ENCODE data around the gene GRID1. TPM values are rescaled to one million over a fixed set of nuclear protein-coding genes. Genes with fewer than 3 reads are reported as not detected.

GRID1 gene
- polyA plus RNA-seq, 1 donor (not counting 4 experiments of a cell fraction or from before 2014, with no cell fraction given) = 0.01 TPM

GRCh38 chr10:86232644-86233043, 134.0 kb downstream of the GRID1 start:
- Histone ChIP-seq H3K27ac (ENCODE audit: control insufficient read depth, insufficient read depth, low read length) (no peak overlapping the region), H3K9ac (ENCODE audit: control insufficient read depth, extremely low read depth, insufficient read depth, low read length) (no peak overlapping the region), H3K4me3 (ENCODE audit: control insufficient read depth in 2 of 3, extremely low read depth in 1 of 3, insufficient read depth in 2 of 3, low read depth in 1 of 3, low read length in 3 of 3) (no peak overlapping the region), H3K4me2 (ENCODE audit: control insufficient read depth, extremely low read depth, insufficient read depth, low read depth, low read length) (no peak overlapping the region), H4K20me1 (ENCODE audit: control insufficient read depth, extremely low read depth, insufficient read depth, low read length) (no peaks in the 10 kb centered on the region), H3K9me1 (ENCODE audit: control insufficient read depth, extremely low read depth, insufficient read depth, low read length) (no peaks in the 10 kb centered on the region), H3K4me1 (ENCODE audit: control insufficient read depth, extremely low read depth, insufficient read depth, low read length) (no peaks in the 10 kb centered on the region), H3K27me3 (ENCODE audit: control insufficient read depth, extremely low read depth, insufficient read depth, low read length) (no peaks in the 10 kb centered on the region), H3K36me3 (ENCODE audit: control insufficient read depth in 2 of 2, extremely low read depth in 1 of 2, insufficient read depth in 2 of 2, low read length in 2 of 2) (no peaks in the 10 kb centered on the region), H3K9me3 (ENCODE audit: control insufficient read depth, low read depth, low read length) (no peaks in the 10 kb centered on the region), H3K79me2 (ENCODE audit: control insufficient read depth, insufficient read depth, low read length) (no peaks in the 10 kb centered on the region), H2AFZ (ENCODE audit: control insufficient read depth, low read length) (no peak overlapping the region)
- dilution Hi-C loops (cut with MboI; ENCODE audit: extremely low pct_ligation_motif_present, low sequenced_read_pairs) = no loop called here
- TF ChIP-seq EZH2 (IDR thresholded peaks at IDR 0.05; ENCODE audit: low read length) = no peak
- TF ChIP-seq, protein P1, sequence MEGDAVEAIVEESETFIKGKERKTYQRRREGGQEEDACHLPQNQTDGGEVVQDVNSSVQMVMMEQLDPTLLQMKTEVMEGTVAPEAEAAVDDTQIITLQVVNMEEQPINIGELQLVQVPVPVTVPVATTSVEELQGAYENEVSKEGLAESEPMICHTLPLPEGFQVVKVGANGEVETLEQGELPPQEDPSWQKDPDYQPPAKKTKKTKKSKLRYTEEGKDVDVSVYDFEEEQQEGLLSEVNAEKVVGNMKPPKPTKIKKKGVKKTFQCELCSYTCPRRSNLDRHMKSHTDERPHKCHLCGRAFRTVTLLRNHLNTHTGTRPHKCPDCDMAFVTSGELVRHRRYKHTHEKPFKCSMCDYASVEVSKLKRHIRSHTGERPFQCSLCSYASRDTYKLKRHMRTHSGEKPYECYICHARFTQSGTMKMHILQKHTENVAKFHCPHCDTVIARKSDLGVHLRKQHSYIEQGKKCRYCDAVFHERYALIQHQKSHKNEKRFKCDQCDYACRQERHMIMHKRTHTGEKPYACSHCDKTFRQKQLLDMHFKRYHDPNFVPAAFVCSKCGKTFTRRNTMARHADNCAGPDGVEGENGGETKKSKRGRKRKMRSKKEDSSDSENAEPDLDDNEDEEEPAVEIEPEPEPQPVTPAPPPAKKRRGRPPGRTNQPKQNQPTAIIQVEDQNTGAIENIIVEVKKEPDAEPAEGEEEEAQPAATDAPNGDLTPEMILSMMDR (optimal IDR thresholded peaks at IDR 0.05 in 1 of 3, IDR thresholded peaks at IDR 0.05 in 1 of 3, conservative IDR thresholded peaks at IDR 0.05 in 1 of 3; ENCODE audit: extremely low read depth in 1 of 3, insufficient read depth in 2 of 3, low read length in 3 of 3) = no peak
- DNase-seq (ENCODE audit: low read depth, low spot score) = no peak
- FAIRE-seq = no peak

DNA sequence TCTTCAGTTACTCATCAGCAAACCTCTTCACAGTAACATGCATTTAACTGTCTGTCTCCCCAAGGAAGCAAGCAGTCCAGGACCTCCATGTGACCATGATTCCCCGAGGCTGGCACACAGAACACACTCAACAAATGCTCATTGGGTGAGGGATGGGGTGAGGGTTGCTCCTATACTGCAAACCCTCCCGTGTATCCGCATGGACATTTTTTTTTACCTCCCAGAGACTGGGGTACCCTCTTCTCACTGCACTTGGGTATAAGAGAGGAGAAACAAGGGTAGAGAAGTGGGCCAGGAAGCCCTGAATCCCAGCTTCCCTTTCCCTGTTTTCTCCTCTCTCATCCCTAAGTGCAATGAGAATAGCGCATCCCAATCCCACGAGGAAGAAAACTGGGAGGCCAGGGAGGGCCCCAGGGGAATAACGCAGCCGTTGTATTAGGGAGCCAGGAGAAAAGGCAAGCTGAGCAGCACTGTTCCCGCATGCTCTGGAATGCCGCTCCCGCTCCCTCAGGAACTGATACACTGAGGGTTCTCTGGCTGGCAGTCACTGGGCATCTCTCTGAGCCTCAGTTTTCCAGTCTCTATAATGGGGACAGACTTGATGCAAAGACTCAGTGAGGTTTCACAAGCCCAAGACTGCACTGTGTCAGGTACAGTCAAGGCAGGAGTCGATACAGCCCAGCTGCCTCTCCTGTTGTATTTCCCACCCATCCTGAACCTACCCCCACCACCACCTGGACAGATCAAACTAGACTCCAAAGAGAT, 134.6 kb downstream of the GRID1 start:
- Histone ChIP-seq H2AFZ (ENCODE audit: control insufficient read depth, low read length) (no peak overlapping the region), H3K79me2 (ENCODE audit: control insufficient read depth, insufficient read depth, low read length) (no peaks in the 10 kb centered on the region), H3K4me1 (ENCODE audit: control insufficient read depth, extremely low read depth, insufficient read depth, low read length) (no peaks in the 10 kb centered on the region), H4K20me1 (ENCODE audit: control insufficient read depth, extremely low read depth, insufficient read depth, low read length) (no peaks in the 10 kb centered on the region), H3K9me3 (ENCODE audit: control insufficient read depth, low read depth, low read length) (no peaks in the 10 kb centered on the region), H3K27ac (ENCODE audit: control insufficient read depth, insufficient read depth, low read length) (no peak overlapping the region), H3K4me3 (ENCODE audit: control insufficient read depth in 2 of 3, extremely low read depth in 1 of 3, insufficient read depth in 2 of 3, low read depth in 1 of 3, low read length in 3 of 3) (no peak overlapping the region), H3K36me3 (ENCODE audit: control insufficient read depth in 2 of 2, extremely low read depth in 1 of 2, insufficient read depth in 2 of 2, low read length in 2 of 2) (no peaks in the 10 kb centered on the region), H3K4me2 (ENCODE audit: control insufficient read depth, extremely low read depth, insufficient read depth, low read depth, low read length) (no peak overlapping the region), H3K9ac (ENCODE audit: control insufficient read depth, extremely low read depth, insufficient read depth, low read length) (no peak overlapping the region), H3K27me3 (ENCODE audit: control insufficient read depth, extremely low read depth, insufficient read depth, low read length) (no peaks in the 10 kb centered on the region), H3K9me1 (ENCODE audit: control insufficient read depth, extremely low read depth, insufficient read depth, low read length) (no peaks in the 10 kb centered on the region)
- TF ChIP-seq, protein P1 (optimal IDR thresholded peaks at IDR 0.05 in 1 of 3, IDR thresholded peaks at IDR 0.05 in 1 of 3, conservative IDR thresholded peaks at IDR 0.05 in 1 of 3; ENCODE audit: extremely low read depth in 1 of 3, insufficient read depth in 2 of 3, low read length in 3 of 3) = no peak
- TF ChIP-seq EZH2 (IDR thresholded peaks at IDR 0.05; ENCODE audit: low read length) = no peak
- no peak for FAIRE-seq
- DNase-seq (ENCODE audit: low read depth, low spot score) = no peak
- dilution Hi-C loops (cut with MboI; ENCODE audit: extremely low pct_ligation_motif_present, low sequenced_read_pairs) = no loop called here
